IMR-90 (cell line): ENCODE measurements around the gene USP17L10. TPM values are rescaled to one million over a fixed set of nuclear protein-coding genes. Genes with fewer than 3 reads are reported as not detected.
"Not testable (repeated sequence)": the region's sequence is repeated elsewhere in the genome, so short reads cannot be mapped to it uniquely, and the experiment has no call there.

Experiments
- ATAC-seq: fragments of 200-7000 bp; cut with Tn5 transposase; 2 replicates; pipeline ENCODE4 v1.9.1; 2020; ENCODE audit warnings: low read depth, mild to moderate bottlenecking, moderate library complexity
- BruUV-seq: library from RNA; stranded (reverse); fragments of 400-500 nt; replicated peaks from 2 replicates; lab custom pipeline; 2021; lab: Mats Ljungman, UMichigan
- CTCF ChIA-PET: fragments of 300-600 bp; formaldehyde crosslinking; extraction: SDS; loops from one replicate; lab custom pipeline; 2021; ENCODE audit warnings: antibody characterized with exemption; lab: Yijun Ruan, JAX
- POLR2A ChIA-PET: fragments of 300-600 bp; sonication (Branson Sonifier 250); formaldehyde crosslinking; loops from one replicate; lab custom pipeline; 2022; ENCODE audit warnings: antibody characterized with exemption; ENCODE audit not compliant: unreplicated experiment; lab: Charles Lee
- DNase-seq: peaks from one replicate; pipeline ENCODE4 v3.0.0; 2013
- H2AFZ ChIP-seq: replicated peaks from 2 replicates; pipeline ENCODE3; 2013; ENCODE audit warnings: low read length, mild to moderate bottlenecking; ENCODE audit not compliant: poor library complexity
- H2AK5ac ChIP-seq: 2 replicates; pipeline ENCODE4 v1.6.1; 2013; ENCODE audit warnings: low read depth, low read length, inconsistent platforms
- H2AK9ac ChIP-seq: replicated peaks from 2 replicates; pipeline ENCODE3; 2013; ENCODE audit warnings: mild to moderate bottlenecking, low read depth, low read length, moderate library complexity; ENCODE audit not compliant: poor library complexity
- H2BK120ac ChIP-seq: 2 replicates; pipeline ENCODE4 v1.6.1; 2013; ENCODE audit warnings: low read depth, low read length, inconsistent platforms
- H2BK15ac ChIP-seq: 3 replicates; pipeline ENCODE4 v1.6.1; 2013; ENCODE audit warnings: low read depth, low read length, inconsistent platforms
- H2BK20ac ChIP-seq: 2 replicates; pipeline ENCODE4 v1.6.1; 2013; ENCODE audit warnings: low read depth, mild to moderate bottlenecking, inconsistent platforms, low read length, moderate library complexity
- H2BK5ac ChIP-seq: 2 replicates; pipeline ENCODE4 v1.6.1; 2013; ENCODE audit warnings: mild to moderate bottlenecking, low read depth, low read length, inconsistent platforms; ENCODE audit not compliant: poor library complexity, severe bottlenecking
- H3K14ac ChIP-seq: replicated peaks from 2 replicates; pipeline ENCODE4 v1.6.1; 2013; ENCODE audit warnings: low read depth, low read length, inconsistent platforms
- H3K18ac ChIP-seq: 2 replicates; pipeline ENCODE4 v1.6.1; 2013; ENCODE audit warnings: low read depth, low read length, control low read depth
- H3K23ac ChIP-seq: 2 replicates; pipeline ENCODE4 v1.6.1; 2013; ENCODE audit warnings: low read depth, low read length, inconsistent platforms
- H3K27ac ChIP-seq: 2 replicates; pipeline ENCODE4 v1.5.1; 2013; ENCODE audit warnings: mild to moderate bottlenecking, control low read depth, low read length; ENCODE audit not compliant: insufficient read depth
- H3K27me3 ChIP-seq: 2 replicates; pipeline ENCODE4 v1.6.1; 2013; ENCODE audit warnings: low read length; ENCODE audit not compliant: control insufficient read depth, insufficient read depth
- H3K36me3 ChIP-seq: 2 replicates; pipeline ENCODE4 v1.6.1; 2013; ENCODE audit warnings: low read length, mixed read lengths; ENCODE audit not compliant: control insufficient read depth, insufficient read depth
- H3K4ac ChIP-seq: 2 replicates; pipeline ENCODE4 v1.6.1; 2013; ENCODE audit warnings: low read depth, low read length, inconsistent platforms
- H3K4me1 ChIP-seq: 2 replicates; pipeline ENCODE4 v1.6.1; 2013; ENCODE audit warnings: low read length, mixed read lengths; ENCODE audit not compliant: control insufficient read depth, insufficient read depth
- H3K4me2 ChIP-seq: 2 replicates; pipeline ENCODE4 v1.6.1; 2013; ENCODE audit warnings: low read depth, mild to moderate bottlenecking, control low read depth, low read length, moderate library complexity
- H3K4me3 ChIP-seq: 2 replicates; pipeline ENCODE4 v1.5.1; 2013; ENCODE audit warnings: low read depth, mild to moderate bottlenecking, control low read depth, low read length, moderate library complexity; ENCODE audit not compliant: insufficient read depth
- H3K56ac ChIP-seq: 2 replicates; pipeline ENCODE4 v1.6.1; 2013; ENCODE audit warnings: low read length, inconsistent platforms; ENCODE audit not compliant: insufficient read depth; ENCODE audit errors: extremely low read depth
- H3K79me1 ChIP-seq, 2 experiments: 2 replicates each; pipeline ENCODE4 v1.6.1; 2013; ENCODE audit warnings: low read length in 2 of 2, inconsistent platforms in 1 of 2, low read depth in 1 of 2
- H3K9ac ChIP-seq: 2 replicates; pipeline ENCODE4 v1.6.1; 2013; ENCODE audit warnings: low read depth, low read length, control low read depth
- H3K9me1 ChIP-seq: 2 replicates; pipeline ENCODE4 v1.6.1; 2013; ENCODE audit warnings: low read length, inconsistent platforms; ENCODE audit not compliant: insufficient read depth
- H3K9me3 ChIP-seq: 2 replicates; pipeline ENCODE4 v1.6.1; 2013; ENCODE audit warnings: low read length; ENCODE audit not compliant: control insufficient read depth, insufficient read depth
- H4K20me1 ChIP-seq: 2 replicates; pipeline ENCODE4 v1.6.1; 2013; ENCODE audit warnings: low read length, inconsistent platforms; ENCODE audit not compliant: insufficient read depth
- H4K5ac ChIP-seq: 2 replicates; pipeline ENCODE4 v1.6.1; 2013; ENCODE audit warnings: mild to moderate bottlenecking, low read depth, low read length, control low read depth
- H4K8ac ChIP-seq, 2 experiments: 2 replicates each; pipeline ENCODE4 v1.6.1; 2013; ENCODE audit warnings: low read depth in 2 of 2, low read length in 2 of 2, control low read depth in 1 of 2, inconsistent platforms in 1 of 2
- H4K91ac ChIP-seq: 2 replicates; pipeline ENCODE4 v1.6.1; 2013; ENCODE audit warnings: low read depth, low read length, inconsistent platforms; ENCODE audit not compliant: insufficient read depth
- WGBS, 2 experiments: methylation state at CpG; one replicate each; pipeline versions ENCODE4 v1.1.5 to v1.1.7; 2013; ENCODE audit warnings: missing lambda C conversion rate in 2 of 2; ENCODE audit not compliant: insufficient read length in 1 of 2; ENCODE audit errors: extremely low coverage in 2 of 2; 5-methylcytosine and 5-hydroxymethylcytosine counted together
- dilution Hi-C: fragments of 300-500 bp; cut with HindIII; formaldehyde crosslinking; loops from one replicate; pipeline ENCODE4 v1.14.3; 2018; ENCODE audit warnings: low sequenced_read_pairs; ENCODE audit not compliant: unreplicated experiment
- in situ Hi-C: fragments of 300-500 bp; cut with MboI; formaldehyde crosslinking; loops from 3 replicates; pipeline ENCODE4 v1.14.3; 2019; ENCODE audit warnings: low sequenced_read_pairs, inconsistent platforms, mixed read lengths
- intact Hi-C: fragments of 100-400 bp; cut with micrococcal nuclease; formaldehyde crosslinking; loops from 2 replicates; pipeline ENCODE4 v1.10.0; 2022
- polyA plus RNA-seq, 3 experiments: library from polyadenylated mRNA; depleted of rRNA; stranded (reverse); fragments of >200 nt; gene quantifications; 2 replicates each; pipeline ENCODE4 v1.2.3, GENCODE V29; 2012; ENCODE audit warnings: low replicate concordance in 1 of 3
- total RNA-seq: library from RNA; depleted of rRNA; stranded (reverse); fragments of >200 nt; gene quantifications from 2 replicates; pipeline ENCODE4 v1.2.3, GENCODE V29; 2012

USP17L10 gene
- total and polyA plus RNA-seq, 2 of the 4 experiments (the other 2 are of a cell fraction) = not detected

GRCh38 chr4:9234085-9234484 lies 23.6 kb downstream of the USP17L10 start, which contains the start of gene USP17L15:
Gene USP17L15 (plus strand): TSS chr4:9234385. CDS start chr4:9234385, 0 bp downstream.
- H3K18ac ChIP-seq, H3K56ac ChIP-seq, H4K8ac ChIP-seq, DNase-seq, H3K4me2 ChIP-seq, POLR2A ChIA-PET, CTCF ChIA-PET, H3K4me3 ChIP-seq, H3K4ac ChIP-seq, H3K79me1 ChIP-seq, H2BK15ac ChIP-seq, intact Hi-C loops, H3K23ac ChIP-seq, H3K14ac ChIP-seq, H4K20me1 ChIP-seq, dilution Hi-C loops, H3K27ac ChIP-seq, H2BK120ac ChIP-seq, in situ Hi-C loops, H3K9me3 ChIP-seq, H4K91ac ChIP-seq, H4K5ac ChIP-seq, H2AK5ac ChIP-seq, H3K36me3 ChIP-seq, ATAC-seq, H2BK20ac ChIP-seq, H3K9me1 ChIP-seq, H2AFZ ChIP-seq, H2AK9ac ChIP-seq, H2BK5ac ChIP-seq, H3K9ac ChIP-seq, BruUV-seq, H3K4me1 ChIP-seq, H3K27me3 ChIP-seq: not testable (repeated sequence)
- no CpG with 5 or more reads among the region's 15 CpGs for WGBS, 2 experiments

- H2BK120ac ChIP-seq, intact Hi-C loops, H2AK5ac ChIP-seq: not testable (repeated sequence)
Observed at GRCh38 chr4:9238461-9238860, 28.0 kb downstream of the USP17L10 start.

More at GRCh38 chr4:9238461-9238860, 28.0 kb downstream of the USP17L10 start:
- H2BK5ac ChIP-seq, H4K20me1 ChIP-seq, H3K27ac ChIP-seq, H2AFZ ChIP-seq, H2AK9ac ChIP-seq, H4K8ac ChIP-seq, POLR2A ChIA-PET, H3K14ac ChIP-seq, in situ Hi-C loops, H3K23ac ChIP-seq, dilution Hi-C loops, H3K4ac ChIP-seq, H3K9me1 ChIP-seq, H3K18ac ChIP-seq, H4K91ac ChIP-seq, H3K9me3 ChIP-seq, H3K79me1 ChIP-seq, ATAC-seq, H4K5ac ChIP-seq, H3K36me3 ChIP-seq, H2BK15ac ChIP-seq, H3K56ac ChIP-seq, BruUV-seq, H3K27me3 ChIP-seq, CTCF ChIA-PET, H3K9ac ChIP-seq, H3K4me2 ChIP-seq, H3K4me1 ChIP-seq, H2BK20ac ChIP-seq, H3K4me3 ChIP-seq: not testable (repeated sequence)
- peak; percentile 0 for DNase-seq
- WGBS, 2 experiments = no CpG with 5 or more reads among the region's 12 CpGs
